Upper lobe of right lung (tissue), 1 donor: Measurements from ENCODE around the gene HCFC1R1. TPM values are rescaled to one million over a fixed set of nuclear protein-coding genes. Genes with fewer than 3 reads are reported as not detected.

Source experiments
- ATAC-seq: fragments of 200-7000 bp; cut with Tn5 transposase; one replicate; pipeline ENCODE4 v1.9.1; 2020; ENCODE audit warnings: mild to moderate bottlenecking, moderate library complexity
- DNase-seq: peaks from one replicate; pipeline ENCODE4 v3.0.0-alpha.2; 2020
- H3K27ac ChIP-seq: fragments of 200-600 bp; one replicate; pipeline ENCODE4 v1.8.0; 2022
- H3K27me3 ChIP-seq: fragments of 200-600 bp; one replicate; pipeline ENCODE4 v1.8.0; 2022; ENCODE audit warnings: mild to moderate bottlenecking
- H3K36me3 ChIP-seq: fragments of 200-600 bp; one replicate; pipeline ENCODE4 v1.8.0; 2022
- H3K4me1 ChIP-seq: fragments of 200-600 bp; one replicate; pipeline ENCODE4 v1.8.0; 2022
- H3K4me3 ChIP-seq: fragments of 200-600 bp; one replicate; pipeline ENCODE4 v1.8.0; 2022; ENCODE audit warnings: mild to moderate bottlenecking
- H3K9me3 ChIP-seq: fragments of 200-600 bp; one replicate; pipeline ENCODE4 v1.8.0; 2022
- CTCF ChIP-seq: fragments of 200-600 bp; IDR thresholded peaks from one replicate; pipeline ENCODE4 v1.8.0; 2022; ENCODE audit warnings: antibody characterized with exemption
- intact Hi-C: fragments of 100-400 bp; cut with DNase I; formaldehyde crosslinking; loops from one replicate; pipeline ENCODE4 v1.11.0; 2022
- total RNA-seq: library from RNA; stranded (reverse); fragmentation: NEBNext Ultra II Directional; extraction: Animal tissue kit (Norgen Biotek cat#: 25700); gene quantifications from one replicate; pipeline ENCODE4 v1.2.1, GENCODE V29; 2021
- donor health status: DM: no; HTN: yes; CAD: no; lungs with severe emphysema.

Gene HCFC1R1
- total RNA-seq, 1 donor from 2014 or later: 55.7 TPM

- Histone ChIP-seq H3K4me3 (no peak overlapping the region), H3K9me3 (no peaks in the 10 kb centered on the region), H3K27ac (no peak overlapping the region), H3K4me1 (peaks cover 8% of the 10 kb centered on the region), H3K27me3 (peaks cover 38% of the 10 kb centered on the region), H3K36me3 (peaks cover 14% of the 10 kb centered on the region)
- no peak for DNase-seq
- no peak for ATAC-seq
- TF ChIP-seq CTCF: no peak
- intact Hi-C loops: no loop called here
Observed at GRCh38 chr16:3030222-3031212, 6.8 kb upstream of the HCFC1R1 start.

- no peaks in the 10 kb centered on the region for H3K9me3 ChIP-seq
- ATAC-seq (peak; percentile 1), DNase-seq (no peak)
- peak overlapping the region; percentile 28 for H3K4me3 ChIP-seq
- peaks cover 30% of the 10 kb centered on the region for H3K27me3 ChIP-seq
- H3K27ac ChIP-seq: no peak overlapping the region
- intact Hi-C loops: no loop called here
- TF ChIP-seq CTCF: no peak
- H3K4me1 ChIP-seq: peaks cover 12% of the 10 kb centered on the region
- peaks cover 14% of the 10 kb centered on the region for H3K36me3 ChIP-seq
Observed at GRCh38 chr16:3029491-3030221, 5.9 kb upstream of the HCFC1R1 start.

- H3K4me1 ChIP-seq: peaks cover 16% of the 10 kb centered on the region
Observed at GRCh38 chr16:3028716-3029319, 5.1 kb upstream of the HCFC1R1 start.

GRCh38 chr16:3027983-3028715 is 4.4 kb upstream of the HCFC1R1 start:
- ATAC-seq (peak; percentile 79), DNase-seq (peak; percentile 93)
- Histone ChIP-seq H3K27me3 (peaks cover 30% of the 10 kb centered on the region), H3K9me3 (no peaks in the 10 kb centered on the region), H3K4me1 (peaks cover 20% of the 10 kb centered on the region), H3K36me3 (peaks cover 14% of the 10 kb centered on the region), H3K4me3 (no peak overlapping the region), H3K27ac (no peak overlapping the region)
- intact Hi-C loops: no loop called here
- TF ChIP-seq CTCF: peak; percentile 72

More at GRCh38 chr16:3028716-3029319, 5.1 kb upstream of the HCFC1R1 start:
- Histone ChIP-seq H3K27ac (no peak overlapping the region), H3K36me3 (peaks cover 14% of the 10 kb centered on the region), H3K9me3 (no peaks in the 10 kb centered on the region), H3K27me3 (peaks cover 30% of the 10 kb centered on the region), H3K4me3 (no peak overlapping the region)
- ATAC-seq (no peak), DNase-seq (no peak)
- no peak for TF ChIP-seq CTCF
- intact Hi-C loops: no loop called here

- DNase-seq (no peak), ATAC-seq (no peak)
- Histone ChIP-seq H3K27ac (no peak overlapping the region), H3K9me3 (no peaks in the 10 kb centered on the region), H3K4me3 (no peak overlapping the region), H3K36me3 (peaks cover 14% of the 10 kb centered on the region), H3K27me3 (peaks cover 25% of the 10 kb centered on the region), H3K4me1 (peaks cover 27% of the 10 kb centered on the region)
- intact Hi-C loops: no loop called here
- TF ChIP-seq CTCF: no peak
Observed at GRCh38 chr16:3027489-3027795, 3.7 kb upstream of the HCFC1R1 start.
